Medulla oblongata (tissue), 1 donor: ENCODE data around the gene SMG7.
"Not testable (repeated sequence)": the region's sequence is repeated elsewhere in the genome, so short reads cannot be mapped to it uniquely, and the experiment has no call there.

Experiments
- DNase-seq: peaks from one replicate; pipeline ENCODE4 v3.0.0-alpha.2; 2015; ENCODE audit errors: extremely low spot score

The SMG7 gene, protein sequence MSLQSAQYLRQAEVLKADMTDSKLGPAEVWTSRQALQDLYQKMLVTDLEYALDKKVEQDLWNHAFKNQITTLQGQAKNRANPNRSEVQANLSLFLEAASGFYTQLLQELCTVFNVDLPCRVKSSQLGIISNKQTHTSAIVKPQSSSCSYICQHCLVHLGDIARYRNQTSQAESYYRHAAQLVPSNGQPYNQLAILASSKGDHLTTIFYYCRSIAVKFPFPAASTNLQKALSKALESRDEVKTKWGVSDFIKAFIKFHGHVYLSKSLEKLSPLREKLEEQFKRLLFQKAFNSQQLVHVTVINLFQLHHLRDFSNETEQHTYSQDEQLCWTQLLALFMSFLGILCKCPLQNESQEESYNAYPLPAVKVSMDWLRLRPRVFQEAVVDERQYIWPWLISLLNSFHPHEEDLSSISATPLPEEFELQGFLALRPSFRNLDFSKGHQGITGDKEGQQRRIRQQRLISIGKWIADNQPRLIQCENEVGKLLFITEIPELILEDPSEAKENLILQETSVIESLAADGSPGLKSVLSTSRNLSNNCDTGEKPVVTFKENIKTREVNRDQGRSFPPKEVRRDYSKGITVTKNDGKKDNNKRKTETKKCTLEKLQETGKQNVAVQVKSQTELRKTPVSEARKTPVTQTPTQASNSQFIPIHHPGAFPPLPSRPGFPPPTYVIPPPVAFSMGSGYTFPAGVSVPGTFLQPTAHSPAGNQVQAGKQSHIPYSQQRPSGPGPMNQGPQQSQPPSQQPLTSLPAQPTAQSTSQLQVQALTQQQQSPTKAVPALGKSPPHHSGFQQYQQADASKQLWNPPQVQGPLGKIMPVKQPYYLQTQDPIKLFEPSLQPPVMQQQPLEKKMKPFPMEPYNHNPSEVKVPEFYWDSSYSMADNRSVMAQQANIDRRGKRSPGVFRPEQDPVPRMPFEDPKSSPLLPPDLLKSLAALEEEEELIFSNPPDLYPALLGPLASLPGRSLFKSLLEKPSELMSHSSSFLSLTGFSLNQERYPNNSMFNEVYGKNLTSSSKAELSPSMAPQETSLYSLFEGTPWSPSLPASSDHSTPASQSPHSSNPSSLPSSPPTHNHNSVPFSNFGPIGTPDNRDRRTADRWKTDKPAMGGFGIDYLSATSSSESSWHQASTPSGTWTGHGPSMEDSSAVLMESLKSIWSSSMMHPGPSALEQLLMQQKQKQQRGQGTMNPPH

DNA sequence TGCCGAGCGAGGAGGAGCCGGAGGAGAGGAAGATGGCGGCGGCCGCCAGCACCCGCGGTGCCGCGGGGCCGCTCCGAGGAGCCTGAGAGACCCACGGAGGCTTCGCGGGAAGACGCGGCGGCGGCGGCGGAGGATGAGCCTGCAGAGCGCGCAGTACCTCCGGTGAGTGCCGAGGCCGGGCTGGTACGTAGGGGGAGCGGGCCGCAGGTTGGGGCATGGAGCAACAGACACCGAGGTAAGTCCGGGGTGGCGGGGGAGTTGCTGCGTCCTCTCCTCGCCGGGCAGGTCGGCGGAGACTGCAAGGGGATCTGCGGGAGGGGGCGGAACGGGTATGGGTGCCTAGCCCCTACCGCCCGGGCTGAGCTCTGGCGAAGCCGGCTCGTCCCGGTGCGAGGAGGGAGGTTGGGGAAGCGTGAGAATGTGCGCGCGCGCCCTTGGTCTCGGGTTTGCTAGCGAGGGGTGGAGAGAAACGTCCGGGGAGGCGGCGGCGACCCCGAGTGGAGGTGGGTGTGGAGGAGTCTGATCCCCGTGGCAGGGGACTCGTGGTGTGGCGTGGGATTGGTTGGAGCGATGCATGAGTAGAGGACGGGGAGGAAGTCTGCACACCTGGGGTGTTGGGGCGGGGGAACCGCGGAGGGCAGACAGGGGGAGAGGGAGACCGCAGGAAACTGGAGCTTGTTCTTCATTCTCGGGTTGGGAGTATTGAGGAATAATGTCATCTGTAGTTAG is at the start of gene SMG7:
TSS of gene SMG7 (plus strand) at position 12 of the 729 bp plus-strand sequence. CDS start at position 134, 122 bp downstream.
- DNase-seq, result peak; percentile 21

DNA sequence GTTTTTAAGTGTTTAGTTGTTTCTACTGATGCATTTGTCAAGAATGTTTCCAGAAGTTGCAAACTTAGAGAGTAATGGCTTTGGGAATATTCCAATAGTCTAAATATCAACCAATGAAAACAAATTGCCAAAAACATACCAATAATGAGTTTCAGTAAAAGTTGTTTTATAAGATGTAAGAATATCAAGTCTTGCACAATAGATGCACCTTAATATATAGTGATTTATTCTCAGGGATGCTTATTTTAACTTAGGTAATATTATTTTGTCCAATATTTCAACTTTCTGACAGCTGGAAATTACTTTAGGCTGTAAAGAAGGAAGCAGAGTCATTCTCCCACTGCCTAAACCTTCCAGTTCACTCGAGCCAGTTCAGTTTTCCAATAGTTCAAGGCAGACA is 48.8 kb upstream of the SMG7 start:
- no peak for DNase-seq

DNA sequence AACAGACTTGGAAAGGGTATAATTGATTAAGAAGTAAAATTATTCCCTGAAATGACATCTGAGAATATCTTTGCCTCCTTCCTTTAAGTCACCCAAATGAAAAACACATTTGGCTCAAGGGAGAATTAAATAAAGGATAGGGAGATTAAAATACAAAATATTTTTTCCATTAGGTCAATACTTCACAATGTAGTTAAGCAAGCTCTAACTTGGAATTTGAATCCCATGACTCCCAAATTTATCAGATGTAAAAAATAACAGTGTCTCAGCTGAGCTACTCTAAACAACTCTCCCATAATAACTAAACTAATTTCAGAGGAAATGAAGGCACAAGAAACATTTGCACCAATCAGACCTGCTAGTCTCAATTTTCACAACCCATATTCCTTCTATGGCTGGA is 47.6 kb upstream of the SMG7 start:
- DNase-seq, result no peak

DNA sequence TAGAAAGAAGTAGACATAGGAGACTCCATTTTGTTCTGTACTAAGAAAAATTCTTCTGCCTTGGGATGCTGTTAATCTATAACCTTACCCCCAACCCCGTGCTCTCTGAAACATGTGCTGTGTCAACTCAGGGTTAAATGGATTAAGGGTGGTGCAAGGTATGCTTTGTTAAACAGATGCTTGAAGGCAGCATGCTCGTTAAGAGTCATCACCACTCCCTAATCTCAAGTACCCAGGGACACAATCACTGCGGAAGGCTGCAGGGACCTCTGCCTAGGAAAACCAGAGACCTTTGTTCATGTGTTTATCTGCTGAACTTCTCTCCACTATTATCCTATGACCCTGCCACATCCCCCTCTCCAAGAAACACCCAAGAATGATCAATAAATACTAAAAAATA is 44.7 kb upstream of the SMG7 start:
- DNase-seq, result not testable (repeated sequence)

DNA sequence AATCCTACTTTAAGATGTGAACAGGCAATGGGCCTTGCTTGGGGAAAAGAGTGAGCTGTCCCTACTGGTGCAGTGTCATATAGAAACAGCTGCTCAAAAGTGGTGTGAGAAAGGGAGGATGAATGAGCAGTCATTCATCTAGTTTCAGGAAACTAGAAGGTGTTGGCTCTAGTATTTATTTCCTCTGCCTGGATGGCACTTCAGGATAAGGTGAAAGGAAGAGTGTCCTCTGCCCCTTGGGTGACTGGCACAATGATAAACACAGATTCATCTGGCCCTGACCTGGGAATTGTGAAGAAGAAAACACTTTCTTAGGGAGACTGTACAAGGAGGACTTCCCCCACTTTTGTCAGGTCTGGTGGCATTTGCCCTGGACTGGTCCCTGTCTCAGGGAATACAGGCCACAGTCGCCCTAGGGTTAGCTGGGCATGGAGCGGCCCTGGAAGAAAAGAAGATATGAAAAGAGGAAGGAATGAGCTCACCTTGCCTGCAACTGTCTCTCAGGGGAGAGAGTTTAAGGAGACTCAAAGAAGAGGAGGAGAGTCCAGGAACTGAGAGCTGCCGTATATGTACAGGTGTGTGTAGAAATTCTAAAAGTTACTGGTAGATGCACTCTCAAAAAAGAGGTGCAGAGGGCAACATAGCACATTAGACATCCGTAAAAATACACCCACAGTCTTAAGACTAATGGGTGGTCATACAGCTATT is 40.3 kb upstream of the SMG7 start:
- no peak for DNase-seq

DNA sequence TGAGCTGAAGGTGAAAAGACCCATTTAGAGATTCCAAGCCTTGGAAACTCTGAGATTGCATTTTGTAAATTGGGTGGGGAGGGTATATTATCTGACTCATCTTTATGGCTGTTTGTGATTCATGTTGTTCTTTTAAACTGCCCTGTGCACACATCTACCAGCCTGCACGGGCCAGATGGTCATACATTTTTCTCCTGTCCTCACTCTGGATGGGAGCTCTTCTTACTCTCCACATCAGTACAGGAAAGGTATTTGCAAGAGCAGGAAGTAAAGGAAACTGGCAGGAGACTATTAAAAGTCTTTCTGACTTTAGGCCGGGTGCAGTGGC is 39.8 kb upstream of the SMG7 start:
- no peak for DNase-seq

DNA sequence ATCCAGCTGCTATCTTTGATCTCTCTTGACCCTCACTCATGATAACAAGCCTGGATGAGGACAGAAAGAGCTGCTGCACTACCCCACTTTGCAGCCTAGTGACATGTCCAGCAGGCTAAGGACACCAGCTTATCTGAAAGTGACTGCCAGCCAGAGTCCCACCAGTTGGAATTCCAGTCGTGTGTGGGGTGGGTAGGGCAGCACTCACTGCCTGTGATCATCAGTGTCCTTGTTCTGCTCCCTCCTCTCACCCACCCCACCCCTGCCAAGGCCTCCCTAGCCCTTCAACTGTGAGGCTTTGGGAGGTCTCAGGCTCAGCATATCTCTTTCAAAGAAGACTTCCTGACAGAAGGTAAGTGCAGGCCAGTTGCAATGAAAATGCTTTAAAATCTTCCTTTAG is 38.6 kb upstream of the SMG7 start:
- DNase-seq, result no peak

DNA sequence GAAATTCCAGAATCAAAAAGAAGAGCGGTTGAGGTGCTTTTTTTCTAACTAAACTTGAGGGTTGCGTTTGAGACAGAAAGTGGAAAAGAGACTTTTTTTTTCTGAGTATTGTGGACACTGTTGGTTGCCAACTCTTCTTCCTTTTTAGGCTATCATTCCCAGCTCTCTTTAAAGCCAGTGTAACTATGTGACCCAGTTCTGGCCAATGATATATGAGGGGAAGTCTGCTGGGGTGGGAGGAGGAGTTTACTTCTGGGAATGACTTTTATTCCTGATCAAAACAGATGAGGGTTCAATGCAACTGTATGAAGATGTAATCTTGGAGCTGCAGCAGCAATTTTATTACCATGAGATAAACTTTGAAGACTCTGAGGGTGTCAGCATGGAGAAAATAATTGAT is 36.8 kb upstream of the SMG7 start:
- no peak for DNase-seq

DNA sequence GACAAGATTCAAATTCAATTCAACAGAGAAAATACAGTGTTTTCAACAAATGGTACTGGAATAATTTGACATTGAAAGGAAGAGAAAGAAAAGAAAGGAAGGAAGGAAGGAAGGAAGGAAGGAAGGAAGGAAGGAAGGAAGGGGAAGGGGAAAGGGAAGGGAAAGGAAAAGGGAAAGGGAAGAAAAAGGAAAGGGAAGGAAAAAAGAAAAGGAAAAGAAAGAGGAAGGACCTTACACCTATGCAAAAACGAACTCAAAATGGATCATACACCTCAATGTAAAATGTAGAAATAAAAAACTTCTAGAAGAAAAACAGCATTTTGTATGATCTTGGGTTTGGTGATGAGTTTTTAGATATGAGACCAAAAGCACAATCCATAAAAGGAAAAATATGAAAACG is 34.2 kb upstream of the SMG7 start:
- DNase-seq, result no peak

DNA sequence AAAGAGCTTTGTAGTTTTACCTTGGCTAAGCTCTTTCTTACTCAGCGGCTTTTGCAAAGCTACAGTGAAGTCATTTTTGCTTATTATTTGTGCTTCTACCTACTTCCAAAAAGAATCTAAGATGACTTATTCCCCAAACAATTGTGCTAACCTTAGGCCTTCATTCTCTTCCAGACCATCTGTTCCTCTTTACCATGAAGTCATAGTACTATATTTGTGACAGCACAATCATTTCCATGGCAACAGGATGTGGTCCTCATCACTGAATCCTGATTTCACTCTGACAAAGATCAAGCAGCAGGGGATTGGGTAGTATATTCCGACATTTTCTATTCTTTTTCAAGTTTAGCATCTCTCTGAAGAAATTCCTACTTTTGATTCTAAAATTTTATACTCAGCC is 29.3 kb upstream of the SMG7 start:
- no peak for DNase-seq

DNA sequence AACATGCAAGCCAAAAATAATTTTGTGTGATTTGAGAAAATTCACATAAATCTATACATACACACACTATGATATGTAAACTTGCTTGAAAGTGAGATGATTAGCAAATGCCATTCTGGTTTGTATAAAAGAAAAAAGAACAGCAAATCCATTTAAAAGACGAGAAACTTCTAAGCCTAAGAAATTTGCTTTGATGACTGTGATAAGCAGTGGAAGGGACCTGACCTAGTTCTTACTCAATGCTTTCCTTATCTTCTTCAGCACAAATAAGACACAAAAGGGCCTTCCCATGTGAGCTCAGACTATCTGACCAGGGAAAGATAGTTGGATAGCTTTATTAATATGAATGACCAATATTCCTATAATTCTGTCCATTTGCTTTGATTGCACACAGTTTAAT is 28.8 kb upstream of the SMG7 start:
- DNase-seq, result no peak

DNA sequence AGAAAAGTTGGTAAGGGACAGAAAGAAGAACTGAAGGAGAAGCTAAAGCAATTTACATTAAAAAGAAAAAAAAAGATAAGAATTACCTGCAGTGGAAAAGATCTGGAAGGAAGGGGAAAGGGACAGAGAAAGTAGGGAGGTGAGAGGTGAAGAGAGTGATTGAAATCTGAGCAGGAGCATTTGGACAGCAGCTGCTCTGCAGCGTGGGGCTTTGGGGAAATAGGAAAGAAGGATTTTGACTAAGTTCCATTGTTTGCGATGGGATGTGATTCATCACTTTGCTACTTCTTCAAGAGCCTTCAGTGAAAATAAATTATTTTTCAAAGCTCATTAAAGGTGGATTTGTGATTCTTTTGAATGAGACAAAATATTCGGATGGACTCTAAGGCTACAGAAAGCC is 28.1 kb upstream of the SMG7 start:
- DNase-seq, result no peak

DNA sequence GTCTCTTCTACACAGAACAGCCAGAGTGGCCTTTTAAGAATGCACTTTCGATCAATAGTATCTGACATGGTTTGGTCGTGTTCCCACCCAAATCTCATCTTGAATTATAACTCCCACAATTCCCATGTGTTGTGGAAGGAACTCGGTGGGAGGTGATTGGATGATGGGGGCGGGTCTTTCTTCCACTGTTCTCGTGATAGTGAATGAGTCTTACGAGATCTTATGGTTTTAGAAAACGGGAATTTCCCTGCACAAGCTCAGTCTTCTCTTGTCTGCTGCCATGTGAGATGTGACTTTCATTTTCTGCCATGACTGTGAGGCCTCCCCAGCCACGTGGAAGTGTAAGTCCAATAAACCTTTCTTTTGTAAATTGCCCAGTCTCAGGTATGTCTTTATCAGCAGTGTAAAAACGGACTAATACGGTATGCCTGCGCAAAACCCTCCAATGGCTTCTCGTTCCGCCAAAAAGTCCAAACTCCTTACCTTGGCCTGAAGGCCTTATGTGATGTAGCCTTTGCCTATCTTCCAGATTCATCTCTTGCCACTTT is 23.0 kb upstream of the SMG7 start:
- DNase-seq, result no peak

DNA sequence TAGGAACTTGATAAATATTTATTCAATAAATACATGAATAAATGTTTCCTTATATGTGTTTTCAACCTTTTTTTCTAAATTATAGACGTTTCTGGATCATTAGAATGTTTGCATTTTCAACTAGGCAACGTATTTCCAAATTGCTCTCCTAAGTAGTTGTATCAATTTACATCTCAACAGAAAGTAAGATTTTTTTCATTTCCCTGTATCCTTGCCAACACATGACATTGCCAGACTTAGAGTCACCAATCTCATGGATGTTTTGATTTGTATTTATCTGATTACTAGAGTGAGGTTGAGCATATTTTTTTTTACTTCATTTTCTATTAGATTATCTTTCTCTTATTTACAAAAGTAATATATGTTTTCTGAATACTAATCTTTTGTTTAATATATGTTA is 22.2 kb upstream of the SMG7 start:
- no peak for DNase-seq

DNA sequence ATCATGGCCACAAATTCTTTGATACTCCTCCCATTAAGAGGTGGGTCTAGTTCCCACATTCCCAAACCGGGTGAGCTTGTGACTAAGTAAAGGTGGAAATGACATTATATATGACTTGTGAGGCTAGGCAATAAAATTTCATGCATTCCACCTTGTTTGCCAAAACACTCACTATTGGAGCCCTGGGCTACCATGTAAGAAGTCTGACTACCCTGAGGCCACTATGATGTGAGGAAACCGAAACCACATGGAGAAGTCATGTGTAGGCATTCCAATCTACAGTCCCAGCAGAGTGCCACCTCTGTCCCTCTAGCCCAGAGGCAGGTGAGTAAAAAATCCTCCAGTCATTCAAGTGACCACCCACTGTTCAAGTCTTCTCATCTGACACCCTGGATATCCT is 17.9 kb upstream of the SMG7 start:
- no peak for DNase-seq

DNA sequence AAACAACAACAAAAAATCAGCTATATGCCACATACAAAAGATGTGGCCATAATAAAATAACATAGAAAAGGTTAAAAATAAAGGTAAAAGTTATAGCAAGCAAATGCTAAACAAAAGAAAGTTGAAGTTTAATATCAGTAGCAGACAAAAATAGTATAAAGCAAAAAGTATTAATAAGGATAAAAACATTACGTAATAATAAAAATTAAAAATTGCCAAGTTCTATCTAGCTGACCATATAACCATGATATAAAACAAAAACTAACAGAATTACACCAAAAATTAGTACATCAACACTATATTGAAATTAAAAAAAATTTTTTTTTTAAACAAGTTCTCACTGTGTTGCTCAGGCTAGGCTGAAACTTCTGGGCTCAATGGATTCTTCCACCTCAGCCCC is 15.5 kb upstream of the SMG7 start:
- no peak for DNase-seq

DNA sequence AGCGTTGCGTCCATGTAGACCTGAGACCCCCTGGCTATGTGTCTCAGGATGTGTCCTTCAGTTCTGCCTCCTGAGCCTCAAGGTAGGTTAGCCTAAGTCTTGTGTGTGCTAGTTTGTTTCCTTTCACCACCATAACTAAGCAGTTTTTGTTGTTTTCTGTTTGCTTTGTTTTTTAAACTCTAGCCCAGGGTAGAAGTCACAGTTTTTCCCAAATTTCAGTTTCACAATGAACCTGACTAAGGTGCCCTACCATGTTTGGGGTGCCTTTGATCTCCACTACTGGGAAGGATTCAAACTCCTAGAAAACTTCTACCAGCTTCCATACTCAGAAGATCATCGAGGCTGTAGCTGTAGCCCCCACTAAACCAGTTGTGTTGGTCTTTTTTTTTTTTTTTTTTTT is 14.8 kb upstream of the SMG7 start:
- DNase-seq, result no peak

DNA sequence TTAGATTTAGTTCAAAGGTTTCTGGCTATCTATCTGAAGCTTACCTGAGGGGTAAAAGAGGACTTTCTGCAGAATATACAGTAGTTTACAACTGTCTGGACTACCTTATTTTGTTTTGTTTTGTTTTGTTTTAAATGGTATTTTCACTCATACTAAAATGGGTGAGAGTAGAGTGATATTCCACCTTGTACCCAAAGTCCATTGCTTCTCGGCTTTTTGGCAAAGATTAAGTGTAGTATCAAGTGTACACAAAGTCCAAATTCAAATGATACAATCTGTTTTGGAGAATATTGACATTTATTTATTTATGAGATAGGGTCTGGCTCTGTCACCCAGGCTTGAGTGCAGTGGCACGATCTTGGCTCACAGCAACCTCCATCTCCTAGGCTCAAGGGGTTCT is 11.7 kb upstream of the SMG7 start:
- DNase-seq, result no peak

DNA sequence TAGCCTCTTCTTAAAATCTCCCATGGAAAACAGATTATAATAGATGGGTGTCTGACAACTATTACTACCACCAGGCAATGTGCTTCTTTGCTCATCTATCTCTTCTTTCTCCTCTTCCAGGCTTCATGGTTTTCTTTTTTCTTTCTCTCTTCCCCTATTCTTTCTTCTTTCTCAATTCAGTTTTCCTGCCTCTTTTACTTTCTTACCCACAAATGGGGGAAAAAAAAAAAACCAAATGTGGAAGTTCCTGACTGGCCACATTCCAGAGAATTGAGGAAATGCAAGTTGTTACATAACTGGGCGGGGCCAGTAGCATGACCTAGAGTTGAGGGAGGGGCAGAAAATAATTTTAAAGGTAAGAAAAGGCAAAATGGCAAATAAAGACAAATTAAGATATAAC is 10.9 kb upstream of the SMG7 start:
- peak; percentile 16 for DNase-seq

DNA sequence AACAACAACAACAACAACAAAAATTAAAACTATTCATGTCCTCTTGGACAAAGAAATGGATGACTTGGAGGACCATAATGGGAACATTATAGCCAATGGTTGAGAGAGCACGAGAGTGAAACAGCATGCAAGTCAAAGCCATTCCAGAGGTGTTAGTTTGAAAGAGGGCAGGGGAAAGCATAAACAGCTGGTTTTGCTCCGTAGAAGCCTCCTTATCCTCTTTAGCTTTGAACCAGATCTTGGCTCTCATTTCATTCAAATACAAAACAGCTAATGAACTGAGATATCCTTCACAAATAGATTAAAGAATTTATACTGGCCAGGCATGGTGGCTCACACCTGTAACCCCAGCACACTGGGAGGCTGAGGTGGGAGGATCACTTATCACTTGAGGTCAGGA is 8.7 kb upstream of the SMG7 start:
- DNase-seq, result no peak

DNA sequence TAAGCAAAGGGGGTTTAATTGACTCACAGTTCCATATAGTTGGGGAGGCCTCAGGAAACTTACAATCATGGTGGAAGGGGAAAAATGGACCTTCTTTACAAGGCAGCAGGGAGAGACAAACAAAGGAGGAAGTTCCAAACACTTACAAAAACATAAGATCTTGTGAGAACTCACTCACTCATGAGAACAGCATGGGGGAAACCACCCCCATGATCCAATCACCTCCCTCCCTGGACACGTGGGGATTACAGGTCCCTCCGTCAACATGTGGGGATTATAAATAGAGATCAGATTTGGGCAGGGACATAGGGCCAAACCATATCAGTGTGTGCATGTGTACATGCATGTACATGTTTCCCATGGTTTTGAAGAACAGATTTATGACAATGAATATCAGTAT is 5.5 kb upstream of the SMG7 start:
- no peak for DNase-seq
